ENCODE results near the gene GTF3C5.

DNA sequence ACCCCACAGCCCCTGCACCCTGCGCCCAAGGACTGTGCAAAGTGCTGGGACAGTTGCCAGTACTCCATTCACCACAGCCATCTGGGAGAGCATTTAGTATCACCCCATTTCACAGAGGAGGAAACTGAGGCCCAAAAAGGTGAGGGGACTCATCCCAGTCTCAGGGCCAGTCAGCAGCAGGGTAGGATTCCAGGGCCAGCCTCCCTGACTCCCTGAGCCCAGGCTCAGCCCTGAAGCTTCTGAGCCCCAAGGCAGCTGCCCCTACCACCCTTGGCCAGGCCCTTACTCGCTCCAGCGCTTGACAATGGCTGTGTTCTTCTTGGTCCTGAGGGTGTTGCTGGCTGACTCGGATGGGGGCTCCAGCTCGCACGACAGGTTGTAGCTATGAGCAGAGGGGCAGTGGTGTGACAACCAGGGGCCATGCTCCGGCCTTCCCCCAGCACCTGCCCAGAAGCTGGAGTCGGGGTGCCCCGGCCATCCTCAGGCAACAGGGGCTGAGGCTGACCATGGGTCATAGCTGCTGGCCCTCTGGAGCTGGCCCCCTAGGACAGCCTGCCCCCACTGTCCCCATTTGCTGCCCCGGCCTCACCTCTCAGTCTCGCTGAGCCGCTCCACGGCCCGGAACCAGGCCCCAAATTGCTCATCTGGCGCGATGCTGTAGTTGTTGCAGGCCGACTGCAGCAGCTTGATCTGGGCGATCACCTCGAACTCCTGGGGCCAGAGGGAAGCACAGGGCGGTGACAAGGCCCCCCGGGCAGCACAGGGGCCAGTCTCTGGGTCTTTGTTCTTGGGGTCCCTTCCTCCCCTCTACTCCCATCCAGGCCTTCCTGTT is 71.6 kb downstream of the GTF3C5 start:
- TF ChIP-seq CTCF (conservative IDR thresholded peaks at IDR 0.05 in 1 of 2, IDR thresholded peaks at IDR 0.05 in 1 of 2; ENCODE audit: extremely low read depth in 1 of 2, insufficient read depth in 1 of 2, low read depth in 1 of 2, low read length in 2 of 2) (no peak), EZH2 (IDR thresholded peaks at IDR 0.05; ENCODE audit: borderline replicate concordance, low read length) (no peak)

Data from mammary epithelial cell (primary cell).